Metanephros (tissue), 2 donors: ENCODE data around the gene CSNK1E. TPM values are rescaled to one million over a fixed set of nuclear protein-coding genes. Genes with fewer than 3 reads are reported as not detected.

ENCODE experiments used
- small RNA-seq: library from RNA; depleted of rRNA; stranded (forward); fragments of <200 nt; gene quantifications from one replicate; pipeline ENCODE3, GENCODE V24; 2014; ENCODE audit warnings: low replicate concordance
- total RNA-seq: library from RNA; depleted of rRNA; stranded (reverse); fragments of >200 nt; gene quantifications from one replicate; pipeline ENCODE4 v1.2.3, GENCODE V29; 2014

Gene CSNK1E
- 111 TPM for total RNA-seq

DNA sequence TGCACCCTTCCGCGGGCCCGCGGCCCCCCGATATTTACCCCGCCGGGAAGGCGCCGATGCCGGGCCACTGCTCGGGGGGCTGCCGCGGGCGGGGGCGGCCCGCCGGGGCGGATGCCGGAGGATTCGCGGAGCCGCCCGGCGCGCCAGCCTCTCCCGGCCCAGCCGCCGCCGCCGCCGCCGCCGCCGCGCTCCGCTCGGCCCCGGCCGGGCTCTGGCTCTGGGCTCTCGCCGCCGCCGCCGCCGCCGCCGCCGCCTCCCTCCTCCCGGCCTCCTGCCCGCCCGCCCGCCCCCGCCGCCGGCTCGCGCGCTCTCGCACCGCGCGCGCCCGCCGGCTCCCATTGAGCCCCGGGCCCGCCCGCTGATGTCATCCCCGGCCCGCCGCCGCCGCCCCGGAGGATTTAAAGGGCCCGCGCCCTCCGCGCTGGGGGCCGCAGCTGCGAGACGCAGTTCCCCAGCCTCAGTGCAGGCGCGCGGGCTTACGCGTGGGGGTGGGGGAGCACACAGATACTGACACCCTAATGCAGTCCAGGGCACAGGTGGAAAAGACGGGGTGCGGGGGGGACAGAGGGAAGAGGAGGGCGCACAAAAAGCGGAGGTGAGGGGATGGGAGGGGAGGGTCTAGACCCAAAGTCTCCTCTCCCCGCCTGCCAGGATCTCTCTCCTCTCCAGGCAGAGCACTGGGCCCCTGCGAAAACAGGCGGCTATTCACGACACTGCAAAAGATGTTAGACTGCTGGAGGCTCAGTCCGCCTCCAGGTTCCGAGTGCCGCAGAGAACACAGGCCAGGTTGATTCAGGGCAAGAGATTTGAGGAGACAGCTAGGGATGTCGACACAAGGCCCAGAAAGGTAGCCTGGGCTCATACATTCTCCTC is at the start of gene CSNK1E:
TSS of gene CSNK1E (minus strand) at position 312 of the 873 bp plus-strand sequence. CDS start 3,276 bp downstream, outside the sequence.

DNA sequence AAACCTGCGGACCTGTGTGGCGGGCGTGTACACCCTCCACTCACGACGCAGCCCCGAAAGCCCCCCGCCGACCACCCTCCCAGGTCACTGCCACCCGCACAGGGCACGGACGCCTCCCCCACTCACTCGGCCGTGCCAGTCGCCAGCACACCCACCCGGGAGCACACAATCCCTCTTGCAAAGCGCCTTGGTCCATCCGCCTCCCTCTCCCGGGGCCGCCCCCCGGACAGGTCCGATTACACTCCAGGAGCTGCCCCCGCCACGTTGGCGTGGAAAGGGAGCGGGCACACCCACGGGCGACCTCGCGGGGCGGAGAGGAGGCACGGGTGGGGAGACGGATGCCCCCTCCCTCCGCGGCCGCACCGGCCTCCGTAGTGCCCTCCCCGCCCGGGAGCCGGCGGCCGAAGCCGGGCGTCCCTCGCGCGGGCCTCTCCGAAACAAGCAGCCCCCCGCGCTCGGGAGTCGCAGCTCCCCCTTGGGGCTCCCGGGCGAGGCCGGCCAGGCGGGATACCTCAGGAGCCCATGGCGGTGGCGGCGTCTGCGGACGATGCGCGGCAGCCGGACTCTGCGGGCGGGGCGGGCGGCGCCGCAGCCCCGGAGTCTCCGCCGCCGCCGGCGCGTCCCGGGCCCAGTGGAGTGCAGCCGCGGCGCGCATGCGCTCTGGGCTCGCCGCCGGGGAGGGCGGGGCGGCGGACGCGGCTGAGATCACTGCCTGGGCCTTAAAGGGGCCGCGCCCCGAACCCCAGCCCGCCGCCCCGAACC is 44.7 kb downstream of the CSNK1E start, which contains the start of gene TMEM184B:
TSS of gene TMEM184B (minus strand) at position 638 of the 762 bp plus-strand sequence. CDS start 25,049 bp downstream, outside the sequence.

Small RNA genes lying within 50 kb of the gene (small RNA-seq; reads per million reads assigned to genes)
- gene RF00017: not detected

Other genes with a start within 250 kb of the CSNK1E start
- 2.2 TPM for gene SLC16A8, start 233.2 kb downstream of the CSNK1E start, total RNA-seq
- gene BAIAP2L2, start 206.7 kb downstream of the CSNK1E start, total RNA-seq: 4.5 TPM
- gene PLA2G6, start 135.6 kb downstream of the CSNK1E start, total RNA-seq: 45.4 TPM
- gene MAFF, start 115.4 kb downstream of the CSNK1E start, total RNA-seq: 17.2 TPM
- gene TMEM184B, start 44.4 kb downstream of the CSNK1E start, total RNA-seq: 52.0 TPM
- 0.41 TPM for gene KCNJ4, start 137.8 kb upstream of the CSNK1E start, total RNA-seq
- gene KDELR3, start 150.7 kb upstream of the CSNK1E start, total RNA-seq: 10.0 TPM
- 1,686 TPM for gene DDX17, start 188.9 kb upstream of the CSNK1E start, total RNA-seq